Epithelial cell of prostate (primary cell): ENCODE measurements around the gene ANTKMT.

Experiments used
- DNase-seq: peaks from one replicate; pipeline ENCODE4 v3.0.0-alpha.2; 2011; ENCODE audit warnings: low read depth, low spot score
- H3K27ac ChIP-seq: fragments of 450-650 bp; 2 replicates; pipeline ENCODE4 v1.5.1; 2017; ENCODE audit warnings: mild to moderate bottlenecking

Gene ANTKMT

DNA sequence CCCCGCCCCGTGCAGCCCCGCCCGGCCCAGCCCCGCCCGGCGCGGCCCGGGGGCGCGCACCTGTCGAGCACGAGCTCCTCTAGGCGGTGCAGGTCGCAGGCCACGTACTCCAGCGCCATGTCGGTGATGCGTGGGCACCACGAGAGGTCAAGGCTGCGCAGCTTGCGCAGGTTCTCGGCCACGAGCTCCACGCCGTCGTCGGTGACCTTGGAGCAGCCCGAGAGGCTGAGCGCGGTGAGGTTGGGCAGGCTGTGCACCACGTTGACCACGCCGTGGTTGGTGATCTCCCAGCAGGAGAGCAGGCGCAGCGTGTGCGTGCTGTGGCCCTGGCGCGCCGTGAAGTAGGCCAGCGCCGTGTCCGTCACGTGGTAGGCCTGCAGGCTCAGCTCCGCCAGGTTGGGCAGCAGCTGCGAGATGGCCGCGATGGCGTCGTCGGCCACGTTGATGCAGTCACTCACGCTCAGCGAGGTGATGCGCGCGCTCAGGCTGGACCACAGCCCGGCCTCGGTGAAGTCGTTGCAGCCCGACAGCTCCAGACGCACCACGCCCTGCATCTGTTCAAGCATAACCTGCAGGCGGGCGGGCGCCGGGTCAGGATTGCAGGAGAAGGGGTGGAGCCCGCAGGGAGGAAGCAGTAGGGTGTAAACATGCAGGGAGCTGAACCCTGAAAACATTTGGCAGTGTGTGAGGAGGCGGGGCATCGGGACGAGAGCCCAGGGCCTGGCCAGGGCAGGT, 25.4 kb upstream of the ANTKMT start:
- no peak overlapping the region for H3K27ac ChIP-seq
- DNase-seq: no peak

DNA sequence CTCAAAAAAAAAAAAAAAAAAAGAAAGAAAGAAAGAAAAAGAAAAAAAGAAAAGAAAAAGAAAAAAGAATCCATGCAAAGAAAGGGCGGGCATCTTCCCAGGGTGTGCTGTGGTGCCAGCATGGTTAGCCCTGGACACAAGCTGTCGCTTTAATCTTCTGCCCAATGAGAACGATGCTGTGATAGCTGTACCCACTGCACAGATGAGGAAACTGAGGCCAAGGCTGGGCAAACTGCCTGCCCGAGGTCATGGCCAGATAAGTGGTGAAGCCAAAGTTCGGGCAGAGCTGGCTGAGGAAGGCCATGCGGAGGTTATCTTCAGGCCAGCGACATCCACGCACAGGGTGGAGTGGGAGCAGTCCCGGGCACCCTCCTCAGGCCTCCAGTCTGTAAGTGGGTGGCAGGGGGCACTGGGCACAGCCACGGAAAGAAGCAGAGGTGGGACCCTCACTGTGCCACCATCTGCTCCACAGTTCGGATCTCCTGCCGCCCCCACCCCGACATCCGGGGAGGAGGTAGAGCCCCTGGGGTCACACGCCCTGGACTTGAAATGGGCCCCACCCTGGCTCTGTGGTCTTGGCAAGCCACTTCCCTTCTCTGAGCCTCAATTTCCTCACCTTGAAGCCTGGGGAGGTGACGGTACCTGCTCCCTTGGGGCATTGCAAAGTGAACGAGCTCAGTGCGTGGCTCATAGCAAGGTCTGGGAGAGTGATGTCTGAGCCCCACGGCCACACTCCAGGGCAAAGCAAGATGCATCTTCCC, 21.9 kb upstream of the ANTKMT start:
- no peak overlapping the region for H3K27ac ChIP-seq
- DNase-seq: no peak

DNA sequence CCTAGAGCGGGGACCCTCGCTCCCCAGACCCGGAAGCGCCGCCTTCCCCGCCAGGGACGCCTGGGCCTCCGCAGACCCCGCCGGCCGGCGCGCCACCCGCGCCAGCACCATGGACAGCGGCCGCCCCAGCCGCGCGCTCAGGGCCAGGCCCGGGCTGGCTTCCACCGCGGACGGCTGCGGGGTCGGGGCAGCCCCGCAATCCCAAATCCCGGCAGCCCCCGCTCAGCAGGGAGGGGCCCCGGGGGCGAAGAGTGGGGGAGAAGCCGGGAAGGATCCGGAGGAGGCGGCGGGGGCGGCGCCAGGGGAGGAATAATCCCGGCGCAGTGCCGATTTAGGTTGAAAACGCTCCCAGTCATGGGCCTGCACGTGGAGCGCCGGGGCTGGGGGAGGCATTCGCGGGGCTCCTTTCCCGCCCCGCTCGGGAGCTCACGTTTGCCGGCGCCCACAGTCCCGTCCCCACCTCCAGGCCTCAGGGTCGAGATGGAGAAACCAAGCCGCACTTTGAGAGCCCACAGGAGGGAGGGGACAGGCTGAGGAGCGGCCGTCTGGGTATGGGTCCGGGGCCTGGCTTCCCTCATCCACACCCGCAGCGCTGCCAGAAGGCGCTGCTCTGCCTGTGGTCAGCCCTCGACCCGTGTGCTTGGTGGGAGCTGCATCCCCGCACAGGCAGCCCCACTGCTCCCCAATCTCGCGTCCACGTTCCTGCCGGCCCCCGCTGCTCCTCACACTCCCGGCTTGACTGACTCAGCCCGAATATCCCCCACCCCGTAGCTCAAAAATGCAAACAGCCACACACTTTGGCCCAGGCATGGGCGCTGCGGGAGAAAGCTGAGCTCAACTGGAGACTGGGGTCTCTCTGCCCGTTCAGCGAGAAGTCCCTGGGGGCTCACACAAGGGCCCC, 20.0 kb upstream of the ANTKMT start:
- no peak overlapping the region for H3K27ac ChIP-seq
- no peak for DNase-seq

DNA sequence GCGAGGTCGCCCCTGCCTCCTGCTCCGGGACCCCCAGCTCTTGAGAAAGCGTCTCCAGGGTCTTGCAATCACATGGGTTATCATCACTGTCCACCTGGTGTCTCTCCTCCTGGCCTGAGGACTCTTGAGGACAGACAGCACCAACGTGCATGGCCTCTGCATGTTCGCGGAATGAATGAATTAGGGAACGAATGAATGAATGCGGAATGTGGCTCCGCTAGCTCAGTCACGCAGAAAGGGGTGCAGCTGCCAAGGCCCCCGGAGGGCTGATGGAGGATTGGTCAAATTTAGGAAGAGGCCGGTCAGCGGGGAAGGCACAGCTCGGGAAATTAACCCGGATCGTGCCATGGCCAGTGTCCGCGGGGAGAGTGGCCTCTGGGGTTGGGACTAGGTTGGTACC, 18.6 kb upstream of the ANTKMT start:
- no peak overlapping the region for H3K27ac ChIP-seq
- DNase-seq: no peak

DNA sequence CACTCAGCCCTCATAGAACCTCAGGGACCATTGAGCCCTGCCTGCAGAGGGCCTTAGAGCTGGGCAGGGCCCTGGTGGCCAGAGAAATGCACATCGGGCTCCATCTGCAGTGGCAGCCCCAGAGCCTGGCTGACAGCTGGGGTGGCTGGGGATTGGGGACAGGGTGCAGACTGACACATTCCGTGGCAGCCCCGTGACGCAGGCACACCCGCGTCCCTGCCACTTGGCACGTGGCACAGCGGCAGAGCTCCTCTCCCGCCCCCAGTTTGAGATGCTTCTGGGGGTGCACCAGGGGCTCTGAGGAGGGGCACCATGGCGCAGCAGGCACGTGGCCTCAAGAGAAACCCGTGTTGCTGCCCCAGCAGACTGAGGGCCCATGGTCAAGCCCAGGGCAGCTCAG, 17.5 kb upstream of the ANTKMT start:
- no peak overlapping the region for H3K27ac ChIP-seq
- DNase-seq: no peak

DNA sequence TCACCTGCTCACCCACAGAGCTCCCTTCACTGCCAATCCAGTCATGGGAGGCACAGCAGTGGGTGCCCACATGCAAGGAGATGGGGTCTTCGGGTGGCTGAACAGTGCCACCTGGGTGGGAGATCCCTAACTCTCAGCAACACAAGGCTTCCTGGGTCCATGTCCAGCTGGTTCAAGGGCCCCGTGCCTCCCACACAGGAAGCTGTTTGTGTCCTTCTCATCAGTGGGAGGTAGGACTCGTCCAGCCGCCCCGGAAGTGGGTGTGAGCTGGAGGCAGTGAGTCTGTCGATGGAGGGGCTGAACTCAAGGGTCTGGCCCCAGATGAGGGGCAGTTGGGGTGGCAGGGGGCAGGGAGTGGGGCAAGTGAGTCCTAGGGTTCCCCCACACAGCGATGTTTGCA, 16.9 kb upstream of the ANTKMT start:
- no peak for DNase-seq
- no peak overlapping the region for H3K27ac ChIP-seq

DNA sequence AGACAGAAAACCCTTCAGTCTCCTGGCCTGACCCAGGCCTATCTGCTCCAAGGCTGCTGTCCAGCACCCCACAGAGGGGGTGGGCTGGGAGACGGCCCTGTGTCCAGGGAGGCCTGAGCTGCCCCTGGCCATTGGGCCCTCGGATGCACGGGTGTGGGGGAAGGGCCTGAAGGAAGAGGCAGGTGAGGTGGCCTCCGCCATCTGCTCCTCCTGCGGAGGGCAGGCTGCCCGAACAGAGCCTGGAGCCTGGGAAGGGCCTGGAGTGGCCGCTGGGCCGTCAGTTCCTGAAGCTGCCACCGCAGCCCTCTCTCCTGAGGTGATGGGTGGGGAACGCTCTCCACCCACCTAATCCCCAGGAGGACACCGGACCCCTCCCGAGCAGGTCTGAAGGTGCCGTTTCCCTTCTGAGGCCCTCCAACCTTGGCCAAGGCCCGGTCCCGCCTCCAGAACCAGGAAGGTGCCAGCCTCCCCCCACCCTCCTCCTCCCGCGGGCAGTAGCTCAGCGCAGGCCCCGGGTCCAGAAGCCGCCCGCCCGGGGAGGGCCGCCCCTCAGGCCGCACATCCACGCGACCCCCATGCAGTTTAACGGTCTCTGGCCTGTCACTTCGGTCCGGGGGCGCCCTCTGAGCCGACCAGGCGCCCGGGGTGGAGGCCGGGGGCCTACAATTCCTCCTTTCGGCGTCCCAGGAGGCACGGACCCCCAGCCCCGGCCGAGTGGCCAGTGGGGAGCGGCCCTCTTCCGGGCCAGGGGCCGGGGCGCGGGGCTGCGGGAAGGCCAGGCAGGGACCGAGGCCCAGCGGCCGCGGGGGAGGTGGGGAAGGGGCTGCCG, 16.2 kb upstream of the ANTKMT start:
- no peak for DNase-seq
- no peak overlapping the region for H3K27ac ChIP-seq

DNA sequence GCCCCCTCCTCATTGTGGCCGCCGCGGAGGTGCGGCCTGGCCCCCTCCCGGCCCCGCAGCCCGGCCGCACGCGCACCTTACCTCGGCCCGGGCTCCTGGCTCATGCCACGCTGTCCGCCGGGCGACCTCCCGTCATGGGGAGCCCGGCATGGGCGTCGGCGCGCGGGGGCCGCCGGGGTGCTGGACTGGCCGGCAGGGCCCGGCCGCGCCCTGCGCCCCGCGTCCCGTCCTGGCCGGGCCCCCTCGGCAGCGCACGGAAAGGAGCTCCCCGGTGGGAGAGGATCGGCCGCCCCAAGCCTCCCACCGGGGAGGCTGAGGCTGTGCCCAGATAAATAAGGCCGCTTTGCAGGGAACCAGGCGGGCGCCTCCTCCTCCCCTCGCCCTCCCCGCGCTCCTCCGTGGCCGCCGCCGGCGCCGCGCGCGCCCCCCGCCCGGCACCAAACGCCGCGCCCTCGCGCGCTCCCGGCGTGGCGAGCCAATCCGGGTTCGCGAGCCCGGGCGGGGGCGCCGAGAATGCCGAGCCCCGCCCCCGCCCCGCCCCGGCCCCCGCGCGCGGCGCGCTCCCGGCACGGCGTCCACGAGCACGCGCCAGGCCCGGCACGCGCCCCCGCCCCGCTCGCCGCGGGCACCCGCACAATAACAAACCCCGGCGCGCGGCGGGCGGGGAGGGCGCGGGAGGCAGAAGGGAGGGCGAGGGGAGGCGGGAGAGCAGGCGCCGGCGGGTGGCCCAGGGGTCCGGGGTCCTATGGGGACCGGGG, 15.3 kb upstream of the ANTKMT start, which contains the start of gene FBXL16:
Gene FBXL16, minus strand, starts transcription at position 371 of the 758 bp plus-strand sequence. CDS start 8,396 bp downstream, outside the sequence.
- H3K27ac ChIP-seq: no peak within 1 kb of the TSS
- DNase-seq: no peak

DNA sequence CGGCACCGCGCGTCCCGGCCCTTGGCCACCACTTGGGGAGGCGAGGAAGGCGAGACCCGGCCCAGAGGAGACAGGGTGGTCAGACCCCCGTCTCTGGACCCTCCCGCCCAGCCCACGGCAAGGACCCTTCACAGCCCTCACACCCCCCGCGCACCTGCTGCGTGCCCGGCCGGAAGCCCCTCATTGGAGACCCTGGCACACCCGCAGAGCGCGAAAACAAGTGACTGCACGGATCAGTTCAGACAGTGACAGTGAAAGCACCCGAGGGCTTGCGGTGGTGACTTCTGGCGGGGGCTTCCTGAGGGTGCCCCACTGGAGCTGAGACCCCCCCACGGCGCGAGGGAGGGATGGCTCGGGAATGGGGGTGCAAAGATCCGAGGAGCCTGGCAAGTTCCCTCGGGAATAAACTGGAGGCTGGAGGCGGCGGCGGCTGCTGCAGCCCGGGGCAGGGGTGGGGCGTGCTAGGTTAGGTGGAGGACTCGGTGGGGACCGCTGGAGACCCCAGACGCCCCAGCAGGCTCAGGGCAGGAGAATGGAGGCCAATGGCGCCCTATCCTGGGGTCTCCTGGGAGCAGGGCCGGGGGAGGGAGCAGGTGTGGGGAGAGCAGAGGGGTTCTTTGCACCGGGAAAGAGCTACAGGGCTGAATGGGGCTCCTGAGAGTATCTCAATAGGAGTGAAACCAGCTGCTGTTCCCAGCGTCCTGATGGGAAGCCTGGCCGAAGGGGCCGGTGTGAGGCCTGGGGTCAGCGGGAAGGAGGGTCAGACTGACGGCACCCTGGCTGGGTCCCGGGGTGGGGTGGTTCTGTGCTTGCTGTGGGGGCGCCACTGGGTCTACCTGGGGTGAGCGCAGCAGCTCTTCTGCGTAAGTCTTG, 14.5 kb upstream of the ANTKMT start:
- DNase-seq: no peak
- H3K27ac ChIP-seq: no peak overlapping the region

DNA sequence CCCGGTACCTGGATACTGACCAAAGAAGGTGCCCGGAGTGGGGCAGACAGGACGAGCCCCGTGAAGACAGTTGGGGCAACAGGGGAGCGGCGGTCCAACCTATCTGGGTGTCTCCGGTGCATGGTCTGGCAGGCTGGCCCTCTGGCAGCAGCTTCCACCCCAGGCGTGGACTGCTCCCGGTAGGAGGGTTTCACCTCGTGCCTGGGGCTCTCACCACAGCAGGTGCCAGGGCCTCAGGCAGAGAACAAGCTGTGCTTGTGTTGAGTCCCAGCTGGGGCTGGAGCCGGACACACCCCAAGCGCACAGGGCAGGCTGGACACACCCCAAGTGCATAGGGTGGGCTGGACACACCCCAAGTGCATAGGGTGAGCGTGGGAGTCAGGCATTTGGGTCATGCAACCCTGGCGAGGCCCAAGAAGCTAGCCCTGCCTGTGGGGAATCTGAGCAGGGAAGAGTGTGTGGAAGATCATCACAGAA, 13.8 kb upstream of the ANTKMT start:
- no peak for DNase-seq
- no peak overlapping the region for H3K27ac ChIP-seq

DNA sequence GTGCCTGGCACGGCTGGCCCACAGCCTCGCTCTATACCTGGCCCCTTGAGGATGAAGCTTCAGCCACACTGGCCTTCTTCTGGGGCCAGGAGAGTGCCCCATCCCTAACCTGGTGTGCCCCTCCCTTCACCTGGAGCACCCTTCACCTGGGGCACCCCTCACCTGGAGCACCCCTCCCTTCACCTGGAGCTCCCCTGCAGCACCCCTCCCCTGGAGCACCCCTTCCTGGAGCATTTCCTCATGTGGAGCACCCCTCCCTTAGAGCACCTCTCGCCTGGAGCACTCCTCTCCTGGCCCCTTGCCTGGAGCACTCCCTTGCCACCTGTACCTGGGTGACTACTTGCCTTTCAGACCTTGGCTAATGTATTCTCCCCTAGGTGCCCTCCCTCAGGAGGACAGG, 12.9 kb upstream of the ANTKMT start:
- no peak for DNase-seq
- H3K27ac ChIP-seq: no peak overlapping the region

DNA sequence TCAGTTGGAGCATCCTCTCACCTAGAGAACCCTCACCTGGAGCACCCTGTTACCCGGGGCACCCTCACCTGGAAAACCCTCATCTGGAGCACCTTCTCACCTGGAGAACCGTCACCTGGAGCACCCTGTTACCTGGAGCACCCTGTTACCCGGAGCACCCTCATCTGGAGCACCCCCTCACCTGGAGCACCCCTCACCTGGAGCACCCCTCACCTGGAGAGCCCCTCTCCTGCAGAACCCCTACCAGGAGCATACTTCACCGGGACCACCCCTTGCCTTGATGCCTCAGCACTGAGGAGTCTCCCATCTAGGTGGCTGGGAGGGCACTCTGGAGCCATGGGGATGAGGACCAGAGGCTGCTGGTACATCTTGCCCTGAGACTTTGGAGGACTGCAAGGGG, 12.0 kb upstream of the ANTKMT start:
- no peak for DNase-seq
- H3K27ac ChIP-seq: no peak overlapping the region

DNA sequence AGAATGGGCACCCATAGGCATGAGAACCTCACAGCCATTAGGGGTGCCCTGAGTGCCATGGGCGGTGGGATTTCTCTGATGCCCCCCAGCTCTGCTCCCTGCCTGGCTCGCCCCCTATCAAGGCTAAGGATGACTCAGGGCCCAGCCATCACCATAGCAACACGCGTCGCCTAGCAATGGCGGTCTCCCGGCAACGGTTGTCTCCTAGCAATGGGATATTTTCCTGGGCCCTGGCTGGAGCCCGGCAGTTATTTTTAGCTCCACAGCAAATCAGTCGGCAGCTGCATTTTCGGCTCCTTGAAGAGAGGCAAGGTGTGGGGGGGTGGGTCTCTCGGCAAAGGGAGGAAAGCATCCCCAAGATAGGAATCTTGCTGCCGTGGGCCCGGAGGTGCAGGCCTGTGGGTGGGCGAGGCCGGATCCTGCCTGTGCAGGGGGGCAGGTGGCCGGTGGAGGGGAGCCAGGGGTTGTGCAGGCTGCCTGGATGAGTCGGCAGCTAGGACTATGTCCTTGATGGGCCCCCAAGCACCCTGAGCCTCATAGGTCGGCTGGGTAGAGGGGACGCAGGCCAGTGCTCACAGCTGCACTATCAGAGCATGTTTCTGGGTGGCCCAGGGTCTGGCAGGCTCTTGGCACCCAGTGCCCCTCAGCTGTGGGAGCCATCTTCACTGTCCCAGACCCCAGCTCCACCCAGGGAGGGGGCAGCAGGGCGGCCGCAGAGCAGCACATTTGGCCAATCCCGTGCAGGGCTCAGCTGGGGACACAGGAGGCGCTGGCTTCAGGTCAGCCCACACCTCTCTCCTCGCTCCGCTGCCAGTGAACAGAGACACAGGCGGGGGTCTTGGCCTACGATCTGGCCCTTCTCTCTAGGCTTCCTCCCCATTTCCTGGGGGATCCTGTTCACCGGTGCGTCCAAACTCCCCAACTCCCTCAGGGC, 11.1 kb upstream of the ANTKMT start:
- no peak for DNase-seq
- H3K27ac ChIP-seq: no peak overlapping the region

DNA sequence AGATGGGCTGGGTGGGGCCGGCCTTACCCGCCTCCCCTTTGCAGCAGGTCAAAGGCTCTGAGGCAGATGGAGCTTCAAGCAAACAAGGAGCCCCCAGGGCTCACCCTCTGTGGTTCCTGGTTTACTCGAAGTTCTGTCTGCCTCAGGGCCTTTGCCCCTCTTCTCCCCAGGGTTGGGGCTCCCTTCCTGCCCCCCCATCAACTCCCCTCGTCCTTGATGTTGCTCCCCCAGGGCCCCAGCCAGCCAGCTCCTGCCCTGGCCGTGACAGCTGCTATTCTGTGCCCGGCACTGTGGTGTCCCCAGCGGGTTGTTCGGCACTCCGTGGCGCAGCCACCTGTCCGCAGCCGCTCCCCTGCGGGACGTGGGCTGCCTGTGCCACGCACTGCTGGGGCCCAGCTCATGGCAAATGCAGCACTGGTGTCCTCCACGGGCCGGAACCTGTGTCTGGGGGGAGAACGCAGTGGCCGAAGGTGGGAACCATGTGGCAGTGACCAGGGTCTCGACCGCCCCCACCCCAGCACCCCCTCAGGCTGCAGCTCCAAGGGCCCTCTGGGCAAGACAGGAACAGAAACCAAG, 10.4 kb upstream of the ANTKMT start:
- DNase-seq: no peak
- H3K27ac ChIP-seq: no peak overlapping the region

DNA sequence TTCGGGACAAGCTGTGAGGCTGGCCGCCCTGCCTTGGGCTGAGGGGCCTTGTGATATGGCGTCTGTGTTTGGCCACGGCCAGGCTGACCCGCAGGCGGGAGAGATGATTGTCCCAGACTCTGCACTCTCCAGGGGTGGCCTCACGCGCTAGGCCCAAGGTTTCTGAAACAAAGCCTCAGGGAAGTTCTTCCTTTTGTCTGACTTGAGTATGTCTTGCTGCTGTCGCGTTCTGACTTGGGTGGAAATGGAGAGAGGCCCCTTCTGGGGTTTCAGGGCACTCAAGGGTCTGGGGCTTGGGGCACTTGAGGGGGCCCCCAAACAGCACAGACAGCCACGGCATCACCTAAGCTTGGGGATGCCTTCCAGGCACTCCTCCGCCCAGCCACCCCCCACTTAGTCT, 9.9 kb upstream of the ANTKMT start:
- DNase-seq: no peak
- no peak overlapping the region for H3K27ac ChIP-seq

DNA sequence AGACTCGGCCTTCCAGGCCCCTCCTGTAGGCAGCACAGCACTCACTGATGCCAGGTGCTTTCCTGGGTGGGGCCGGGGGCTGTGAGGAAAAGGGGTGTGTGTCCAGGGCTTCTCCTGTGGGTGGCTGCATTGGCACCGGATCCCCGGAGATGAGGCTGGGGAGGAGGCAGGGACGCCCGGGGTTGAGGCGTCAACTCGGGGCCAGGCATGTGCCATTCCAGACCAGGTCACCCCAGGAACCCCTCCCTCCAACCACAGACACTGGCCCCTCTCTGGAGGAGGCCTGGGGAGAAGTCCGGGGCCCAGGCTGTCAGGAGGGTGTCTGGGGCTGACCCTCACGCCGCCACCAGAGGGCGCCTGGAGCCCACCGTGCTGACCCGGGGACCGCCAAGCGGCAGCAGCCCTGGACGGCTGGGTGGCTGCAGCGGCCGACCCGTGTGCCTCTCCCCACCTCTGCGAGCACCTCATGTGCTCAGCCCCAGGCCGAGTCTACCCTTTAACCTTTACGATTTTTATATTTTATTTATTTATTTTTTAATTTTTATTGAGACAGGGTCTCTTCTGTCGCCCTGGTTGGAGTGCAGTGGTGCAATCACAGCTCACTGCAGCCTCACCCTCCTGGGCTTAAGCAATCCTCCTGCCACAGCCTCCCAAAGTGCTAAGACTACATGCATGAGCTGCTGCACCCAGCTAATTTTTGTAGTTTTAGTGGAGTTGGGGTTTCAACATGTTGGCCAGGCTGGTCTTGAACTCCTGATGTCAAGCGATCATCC, 9.2 kb upstream of the ANTKMT start:
- no peak for DNase-seq
- peak overlapping the region; percentile 60 for H3K27ac ChIP-seq
